ENCODE results near the gene PLA2G4F.

The PLA2G4F gene

GRCh38 chr15:42151141-42151561 is 5.3 kb downstream of the PLA2G4F start:
- H3F3A ChIP-seq (ENCODE audit: insufficient read depth, low read length): no peaks in the 10 kb centered on the region
- no peaks in the 10 kb centered on the region for H3K9me3 ChIP-seq (ENCODE audit: low read length)
- no peak overlapping the region for H3K27ac ChIP-seq (ENCODE audit: low read depth, low read length, poor library complexity, severe bottlenecking)
- H3K79me2 ChIP-seq (ENCODE audit: insufficient read depth, low read length): no peaks in the 10 kb centered on the region
- no peak overlapping the region for H3K4me2 ChIP-seq (ENCODE audit: low read length)
- H3K27me3 ChIP-seq (ENCODE audit: insufficient read depth, low read length): no peaks in the 10 kb centered on the region; the same call in 1 of the 2 replicates
- H3K9ac ChIP-seq (ENCODE audit: low read length): no peak overlapping the region
- no peaks in the 10 kb centered on the region for H4K20me1 ChIP-seq (ENCODE audit: insufficient read depth, low read length)
- H2AFZ ChIP-seq (ENCODE audit: low read length): no peak overlapping the region
- H3K4me1 ChIP-seq (ENCODE audit: insufficient read depth, low read length, severe bottlenecking): no peaks in the 10 kb centered on the region
- no peak overlapping the region for H3K4me3 ChIP-seq (ENCODE audit: low read depth, low read length, poor library complexity, severe bottlenecking)
- no peaks in the 10 kb centered on the region for H3K36me3 ChIP-seq (ENCODE audit: insufficient read depth, low read length)
- no peak for TF ChIP-seq EZH2 (IDR thresholded peaks at IDR 0.05; ENCODE audit: borderline replicate concordance, low read length)
- no peak for TF ChIP-seq CTCF (IDR thresholded peaks at IDR 0.05; ENCODE audit: low read length)
- no peaks in the 10 kb centered on the region for H3K9me2 ChIP-seq (ENCODE audit: low read depth, low read length)

GRCh38 chr15:42150219-42150970 is 6.0 kb downstream of the PLA2G4F start:
- H3K27me3 ChIP-seq (ENCODE audit: insufficient read depth, low read length): no peaks in the 10 kb centered on the region; the same call in 1 of the 2 replicates
- H3K9me3 ChIP-seq (ENCODE audit: low read length): no peaks in the 10 kb centered on the region
- H3K79me2 ChIP-seq (ENCODE audit: insufficient read depth, low read length): no peaks in the 10 kb centered on the region
- no peaks in the 10 kb centered on the region for H4K20me1 ChIP-seq (ENCODE audit: insufficient read depth, low read length)
- H3K36me3 ChIP-seq (ENCODE audit: insufficient read depth, low read length): no peaks in the 10 kb centered on the region
- H2AFZ ChIP-seq (ENCODE audit: low read length): no peak overlapping the region
- no peaks in the 10 kb centered on the region for H3F3A ChIP-seq (ENCODE audit: insufficient read depth, low read length)
- no peaks in the 10 kb centered on the region for H3K4me1 ChIP-seq (ENCODE audit: insufficient read depth, low read length, severe bottlenecking)
- no peak overlapping the region for H3K9ac ChIP-seq (ENCODE audit: low read length)
- no peaks in the 10 kb centered on the region for H3K9me2 ChIP-seq (ENCODE audit: low read depth, low read length)
- TF ChIP-seq EZH2 (IDR thresholded peaks at IDR 0.05; ENCODE audit: borderline replicate concordance, low read length) (no peak), CTCF (IDR thresholded peaks at IDR 0.05; ENCODE audit: low read length) (no peak)
- no peak overlapping the region for H3K4me2 ChIP-seq (ENCODE audit: low read length)
- no peak overlapping the region for H3K4me3 ChIP-seq (ENCODE audit: low read depth, low read length, poor library complexity, severe bottlenecking)
- no peak overlapping the region for H3K27ac ChIP-seq (ENCODE audit: low read depth, low read length, poor library complexity, severe bottlenecking)

GRCh38 chr15:42149493-42150218 is 6.8 kb downstream of the PLA2G4F start:
- Histone ChIP-seq H3K4me1 (ENCODE audit: insufficient read depth, low read length, severe bottlenecking) (no peaks in the 10 kb centered on the region), H3K9me2 (ENCODE audit: low read depth, low read length) (no peaks in the 10 kb centered on the region), H3K9ac (ENCODE audit: low read length) (no peak overlapping the region), H3K27ac (ENCODE audit: low read depth, low read length, poor library complexity, severe bottlenecking) (no peak overlapping the region), H3K4me3 (ENCODE audit: low read depth, low read length, poor library complexity, severe bottlenecking) (no peak overlapping the region), H3K27me3 (ENCODE audit: insufficient read depth, low read length) (no peaks in the 10 kb centered on the region; the same call in 1 of the 2 replicates), H4K20me1 (ENCODE audit: insufficient read depth, low read length) (no peaks in the 10 kb centered on the region), H3K4me2 (ENCODE audit: low read length) (no peak overlapping the region), H3F3A (ENCODE audit: insufficient read depth, low read length) (no peaks in the 10 kb centered on the region), H2AFZ (ENCODE audit: low read length) (no peak overlapping the region), H3K36me3 (ENCODE audit: insufficient read depth, low read length) (no peaks in the 10 kb centered on the region), H3K9me3 (ENCODE audit: low read length) (no peaks in the 10 kb centered on the region), H3K79me2 (ENCODE audit: insufficient read depth, low read length) (no peaks in the 10 kb centered on the region)
- TF ChIP-seq CTCF (IDR thresholded peaks at IDR 0.05; ENCODE audit: low read length): no peak
- no peak for TF ChIP-seq EZH2 (IDR thresholded peaks at IDR 0.05; ENCODE audit: borderline replicate concordance, low read length)

All from OCI-LY1 (cell line).